ENCODE measurements around the gene HDHD3.
"Not testable (repeated sequence)": the region's sequence is repeated elsewhere in the genome, so short reads cannot be mapped to it uniquely, and the experiment has no call there.

The HDHD3 gene

DNA sequence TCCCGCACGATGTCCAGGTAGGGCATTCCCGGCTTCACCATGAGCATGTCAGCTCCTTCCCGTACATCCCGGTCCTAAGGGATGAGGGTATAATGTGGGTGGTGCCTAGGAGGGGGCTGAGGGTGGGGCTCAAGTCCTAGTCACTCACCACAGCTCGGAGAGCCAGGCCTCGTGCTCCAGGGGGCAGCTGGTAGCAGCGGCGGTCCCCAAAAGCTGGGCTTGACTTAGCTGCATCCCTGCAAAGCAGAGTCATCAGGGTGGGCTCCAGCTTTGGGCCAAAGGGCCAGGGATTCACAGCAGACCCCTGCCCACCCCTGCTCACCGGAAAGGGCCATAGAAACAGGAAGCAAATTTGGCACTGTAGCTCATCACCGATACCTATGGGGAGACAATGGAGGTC lies 12.7 kb upstream of the HDHD3 start:
- DNase-seq (ENCODE audit: low spot score), result no peak

DNA sequence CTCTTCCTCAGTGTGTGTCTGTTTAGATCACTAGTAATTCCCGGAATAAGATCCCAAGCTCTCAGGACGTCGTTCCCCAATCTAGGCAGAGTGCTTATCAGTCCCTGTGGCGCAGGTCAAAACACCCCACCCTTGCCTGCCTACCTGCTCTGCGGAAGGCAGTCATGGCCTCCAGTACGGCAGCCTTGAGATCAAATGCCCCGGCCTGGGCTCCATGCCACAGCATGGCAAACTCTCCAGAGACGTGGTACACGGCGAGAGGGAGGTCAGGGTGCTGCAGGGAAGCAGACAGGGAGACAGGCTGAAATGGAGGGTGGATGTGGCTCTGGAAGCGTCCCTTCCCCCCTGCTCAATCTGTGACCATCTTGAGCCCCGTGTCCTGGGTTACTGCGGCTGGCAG lies 12.0 kb upstream of the HDHD3 start:
- no peak for DNase-seq (ENCODE audit: low spot score)

DNA sequence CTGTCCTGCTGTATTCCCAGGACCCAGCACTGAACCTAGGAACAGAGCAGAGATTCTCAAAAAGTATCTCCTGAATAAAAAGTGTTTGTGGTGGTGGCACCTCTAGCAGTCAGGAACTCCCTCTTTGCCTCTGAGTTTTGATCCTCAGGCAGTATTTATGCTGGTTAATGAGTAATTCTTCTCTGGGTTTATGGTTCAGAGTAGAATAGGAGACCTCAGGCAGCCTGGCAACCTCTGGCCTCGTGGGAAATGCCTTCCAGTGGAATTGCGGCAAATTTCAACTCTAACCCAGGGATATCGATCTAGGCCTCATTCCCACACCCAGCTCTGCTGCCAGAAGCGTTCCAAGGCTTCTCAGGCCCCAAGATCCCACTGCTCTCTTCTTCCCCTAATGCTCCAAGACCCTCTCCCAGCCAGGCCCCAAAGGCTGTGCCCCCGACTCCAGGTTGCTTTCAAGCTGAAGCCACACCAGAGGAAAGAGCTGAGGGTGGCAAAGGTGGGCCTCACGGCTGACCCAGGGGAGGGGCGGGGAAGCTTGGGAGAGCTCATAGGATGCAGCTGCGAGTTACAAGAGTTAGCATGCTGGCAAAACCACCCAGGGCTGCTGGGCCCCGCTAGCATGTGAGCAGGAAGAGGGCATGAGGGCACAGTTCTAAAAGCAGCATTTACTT lies 10.9 kb upstream of the HDHD3 start:
- DNase-seq (ENCODE audit: low spot score), result no peak

DNA sequence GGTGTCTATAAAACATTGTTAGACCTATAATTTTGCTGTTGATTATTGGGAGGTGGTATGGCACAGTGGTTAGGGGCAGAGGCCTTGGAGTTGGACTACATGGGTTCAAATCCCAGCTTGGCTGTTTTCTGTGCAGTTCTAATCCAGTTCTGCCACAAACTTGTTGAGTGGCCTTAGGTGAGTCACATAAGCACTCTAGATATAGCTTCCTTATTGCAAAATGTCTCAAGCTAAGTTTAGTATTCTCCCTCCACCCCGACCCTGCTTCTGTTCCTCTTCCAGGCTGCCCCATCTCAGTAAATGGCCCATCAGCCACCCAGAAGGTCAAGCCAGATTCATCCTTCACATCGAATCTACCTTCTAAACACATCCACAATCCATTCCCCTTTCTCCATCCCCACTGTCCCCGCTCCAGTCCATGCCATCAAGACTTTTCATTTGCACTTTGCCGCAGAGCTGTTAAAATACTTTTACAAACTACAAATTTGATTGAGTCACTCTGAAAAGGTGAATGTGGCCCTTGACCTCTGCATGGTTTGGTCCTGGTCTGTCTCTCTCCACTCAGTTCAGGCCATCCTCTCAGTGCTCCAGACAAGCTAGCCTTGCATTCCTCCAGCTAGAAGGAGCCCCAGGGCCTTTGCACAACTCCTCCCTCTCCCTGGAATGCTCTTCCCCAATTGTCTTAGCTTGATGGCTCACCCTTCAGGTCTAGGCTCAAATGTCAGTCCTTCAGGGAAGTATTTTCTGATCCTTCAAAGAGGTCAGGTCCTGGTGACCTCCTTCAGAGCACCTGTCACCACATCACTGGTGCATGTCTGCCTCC lies 10.0 kb upstream of the HDHD3 start:
- DNase-seq (ENCODE audit: low spot score), result no peak

DNA sequence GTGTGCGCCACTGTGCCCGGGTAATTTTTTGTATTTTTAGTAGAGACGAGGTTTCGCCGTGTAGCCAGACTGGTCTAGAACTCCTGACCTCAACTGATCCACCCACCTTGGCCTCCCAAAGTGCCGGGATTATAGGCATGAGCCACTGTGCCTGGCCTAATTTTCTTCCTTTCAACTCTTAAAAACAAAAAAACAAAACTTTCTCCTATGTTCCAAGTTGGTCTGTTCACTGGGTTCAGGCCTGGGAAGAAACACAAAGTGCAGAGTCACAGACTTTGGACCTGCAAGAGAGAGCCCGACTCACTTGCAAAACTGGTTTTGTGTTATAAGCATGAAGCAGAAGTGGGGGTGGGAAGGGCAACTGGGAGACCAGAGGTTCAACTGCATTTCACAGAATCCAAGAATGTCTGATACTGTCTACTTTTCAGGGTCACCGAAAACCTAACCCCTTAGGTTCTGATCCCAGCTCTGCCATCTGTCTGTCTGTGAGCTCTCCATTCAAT lies 5.2 kb upstream of the HDHD3 start:
- DNase-seq (ENCODE audit: low spot score), result no peak

DNA sequence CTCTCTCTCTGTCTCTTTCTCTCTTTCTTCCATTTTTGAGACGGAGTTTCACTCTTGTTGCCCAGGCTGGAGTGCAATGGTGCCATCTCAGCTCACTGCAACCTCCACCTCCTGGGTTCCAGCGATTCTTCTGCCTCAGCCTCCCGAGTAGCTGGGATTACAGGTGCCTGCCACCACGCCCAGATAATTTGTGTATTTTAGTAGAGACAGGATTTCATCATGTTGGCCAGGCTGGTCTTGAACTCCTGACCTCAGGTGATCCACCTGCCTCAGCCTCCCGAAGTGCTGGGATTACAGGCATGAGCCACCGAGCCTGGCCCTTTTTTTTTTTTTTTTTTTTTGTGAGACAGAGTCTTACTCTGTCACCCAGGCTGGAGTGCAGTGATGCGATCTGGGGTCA lies 4.7 kb upstream of the HDHD3 start:
- DNase-seq (ENCODE audit: low spot score), result not testable (repeated sequence)

DNA sequence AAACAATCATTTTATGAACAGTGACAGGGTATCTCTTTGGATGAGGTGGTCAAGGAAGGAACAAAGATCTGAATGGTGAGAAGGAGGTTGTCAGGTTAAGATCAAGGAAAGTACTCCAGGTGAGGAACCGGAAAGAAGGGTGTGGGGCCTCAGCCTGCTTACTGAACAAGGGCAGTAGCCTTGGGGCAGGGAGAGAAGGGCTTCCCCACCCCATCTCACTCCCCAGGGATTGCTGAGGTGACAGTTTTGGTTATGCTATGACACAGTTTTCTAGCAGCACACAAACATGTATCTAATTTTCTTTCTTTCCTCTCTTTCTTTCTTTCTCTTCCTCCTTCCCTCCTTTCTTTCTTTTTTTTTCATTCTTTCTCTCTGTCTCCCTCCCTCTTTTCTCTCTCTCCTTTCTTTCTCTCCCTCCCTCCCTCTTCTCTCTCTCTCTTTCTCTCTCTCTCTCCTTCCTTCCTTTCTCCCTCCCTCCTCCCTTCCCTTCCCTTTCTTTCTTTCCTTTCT lies 4.1 kb upstream of the HDHD3 start:
- DNase-seq (ENCODE audit: low spot score), result no peak

DNA sequence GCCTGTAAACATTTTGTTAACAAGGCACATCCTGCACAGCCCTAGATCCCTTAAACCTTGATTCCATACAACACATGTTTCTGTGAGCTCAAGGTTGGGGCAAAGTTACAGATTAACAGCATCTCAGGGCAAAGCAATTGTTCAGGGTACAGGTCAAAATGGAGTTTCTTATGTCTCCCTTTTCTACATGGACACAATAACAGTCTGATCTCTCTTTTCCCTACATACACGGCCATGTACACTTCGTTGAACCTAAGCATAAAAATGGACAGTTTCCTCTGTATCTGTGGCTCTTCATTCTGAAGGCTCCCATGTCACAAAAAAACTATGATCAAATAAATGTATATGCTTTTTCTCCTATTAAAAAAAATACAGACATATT lies 3.0 kb upstream of the HDHD3 start:
- DNase-seq (ENCODE audit: low spot score), result not testable (repeated sequence)

DNA sequence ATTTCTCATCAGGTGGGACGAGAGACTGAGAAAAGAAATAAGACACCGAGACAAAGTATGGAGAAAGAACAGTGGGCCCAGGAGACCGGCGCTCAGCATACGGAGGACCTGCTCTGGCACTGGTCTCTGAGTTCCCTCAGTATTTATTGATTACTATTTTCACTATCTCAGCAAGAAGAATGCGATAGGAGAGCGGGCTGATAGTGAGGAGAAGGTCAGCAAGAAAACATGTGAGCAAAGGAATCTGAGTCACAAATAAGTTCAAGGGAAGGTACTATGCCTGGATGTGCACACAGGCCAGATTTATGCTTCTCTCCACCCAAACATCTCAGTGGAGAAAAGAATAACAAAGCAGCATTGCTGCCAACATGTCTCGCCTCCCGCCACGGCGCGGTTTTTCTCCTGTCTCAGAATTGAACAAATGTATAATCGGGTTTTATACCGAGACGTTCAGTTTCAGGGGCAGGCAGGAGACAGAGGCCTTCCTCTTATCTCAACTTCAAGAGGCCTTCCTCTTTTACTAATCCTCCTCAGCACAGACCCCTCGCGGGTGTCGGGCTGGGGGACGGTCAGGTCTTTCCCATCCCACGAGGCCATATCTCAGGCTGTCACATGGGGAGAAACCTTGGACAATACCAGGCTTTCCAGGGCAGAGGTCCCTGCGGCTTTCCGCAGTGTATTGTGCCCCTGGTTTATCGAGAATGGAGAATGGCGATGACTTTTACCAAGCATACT lies 2.5 kb upstream of the HDHD3 start:
- not testable (repeated sequence) for DNase-seq (ENCODE audit: low spot score)

DNA sequence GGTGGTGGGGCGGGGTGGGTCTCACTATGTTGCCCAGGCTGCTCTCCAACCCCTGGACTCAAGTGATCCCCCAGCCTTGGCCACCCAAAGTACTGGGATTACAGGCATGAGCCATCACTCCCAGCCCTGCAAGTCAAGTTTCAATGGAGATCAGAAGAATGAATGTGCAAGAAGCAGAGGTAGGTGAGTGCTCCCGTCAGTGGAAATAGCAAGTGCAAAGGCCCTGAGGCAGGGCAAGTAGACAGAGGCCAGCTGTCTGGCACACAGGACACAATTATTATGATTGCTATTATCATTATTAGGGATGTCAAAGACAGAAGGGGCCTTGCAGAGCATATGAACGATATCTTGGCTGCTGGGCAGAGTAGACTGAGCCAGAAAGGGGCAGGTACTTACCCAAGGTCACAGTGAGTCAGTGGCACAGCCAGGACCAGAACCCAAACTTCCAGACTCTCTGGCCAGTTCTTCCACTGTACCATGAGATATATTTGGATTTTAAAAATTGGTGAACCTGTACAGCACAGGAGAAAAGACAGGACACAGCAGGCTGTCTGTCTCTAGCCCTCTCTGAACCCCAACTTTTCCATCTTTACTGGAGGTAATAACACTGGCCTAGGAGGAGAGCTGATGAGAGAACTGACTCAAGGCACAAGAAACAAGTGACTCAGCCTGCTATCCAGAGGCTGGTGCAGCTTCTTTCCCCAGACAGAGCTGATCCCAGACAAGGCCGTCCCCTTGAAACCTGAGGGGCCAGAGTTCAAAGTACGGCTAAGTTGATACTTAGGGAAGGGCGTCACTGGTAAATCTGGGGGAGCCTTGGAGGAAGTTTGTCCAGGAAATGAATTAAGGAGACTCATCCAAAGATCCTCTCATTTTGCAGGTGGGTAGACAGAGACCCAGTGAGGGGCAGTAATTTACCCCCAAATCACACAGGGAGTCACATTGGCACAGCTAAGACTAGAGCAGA lies 1.4 kb downstream of the HDHD3 start:
- DNase-seq (ENCODE audit: low spot score), result no peak

DNA sequence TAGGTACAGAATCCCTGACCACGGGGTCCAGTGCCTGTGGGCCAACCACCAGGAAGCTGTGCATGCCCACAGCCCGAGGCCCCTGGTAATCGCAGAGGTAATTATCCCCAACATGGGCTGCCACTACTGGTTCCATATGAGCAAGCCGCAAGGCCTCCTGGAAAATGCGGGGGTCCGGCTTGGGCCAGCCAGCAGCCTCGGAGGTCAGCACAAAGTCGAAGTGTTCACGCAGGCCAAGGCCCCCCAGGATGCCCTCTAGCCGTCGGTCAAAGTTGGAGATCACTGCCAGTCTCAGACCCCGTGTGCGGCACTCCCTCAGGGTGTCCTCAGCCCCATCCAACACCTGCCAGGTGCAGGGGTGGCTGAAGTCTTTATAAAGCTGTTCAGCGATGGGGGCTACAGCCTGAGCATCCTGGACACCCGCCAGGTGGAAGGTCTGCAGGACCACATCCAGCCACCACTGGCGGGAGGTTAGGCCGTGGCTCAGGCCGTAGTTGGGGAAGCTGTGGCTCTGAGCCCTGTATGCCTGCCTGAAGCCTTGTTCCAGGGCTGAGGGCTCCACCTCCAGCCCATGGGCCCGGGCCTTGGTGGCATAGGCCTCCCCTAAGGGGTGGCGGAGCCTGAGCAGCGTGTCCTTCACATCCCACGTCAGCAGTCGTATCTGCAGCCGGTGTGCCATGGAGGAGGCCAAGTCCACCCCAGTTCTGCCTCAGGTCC lies 3.0 kb downstream of the HDHD3 start:
- no peak for DNase-seq (ENCODE audit: low spot score)

DNA sequence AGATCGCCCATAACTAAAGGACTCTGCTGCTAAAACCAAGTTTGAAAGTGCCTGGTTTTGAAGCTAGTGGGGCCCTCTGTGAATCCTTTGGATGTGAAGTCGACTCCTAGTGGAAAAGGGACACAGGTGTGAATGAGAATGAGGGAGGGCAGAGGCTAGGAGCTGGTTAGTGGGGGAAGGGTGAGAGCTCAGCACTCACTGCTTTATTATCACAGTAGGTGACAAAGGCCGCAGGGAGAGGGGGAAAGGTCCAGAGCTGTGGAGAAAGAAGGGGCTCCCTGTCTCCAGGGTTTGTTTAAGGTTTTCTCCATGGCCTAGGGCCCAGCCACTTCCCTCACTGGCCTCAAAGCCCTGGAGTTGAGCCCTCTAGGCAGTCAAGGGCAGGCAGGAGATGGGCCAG lies 3.5 kb downstream of the HDHD3 start:
- no peak for DNase-seq (ENCODE audit: low spot score)

DNA sequence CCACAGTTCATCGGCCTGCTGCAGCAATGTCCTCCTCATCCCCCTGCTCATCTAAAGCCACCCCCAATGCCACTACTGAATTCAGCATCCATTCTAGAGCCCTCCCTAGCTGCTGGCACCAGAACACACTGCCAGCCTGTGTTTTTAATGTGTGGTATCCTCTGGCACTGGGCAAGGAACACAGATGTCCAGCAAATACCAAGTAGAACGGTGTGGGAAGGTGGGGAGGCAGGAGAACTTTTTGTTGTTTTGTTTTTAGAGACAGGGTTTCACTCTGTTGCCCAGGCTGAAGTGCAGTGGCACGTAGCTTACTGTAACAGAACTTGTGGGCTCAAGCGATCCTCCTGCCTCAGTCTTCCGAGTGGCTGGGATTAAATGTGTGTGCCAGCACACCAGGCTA lies 4.7 kb downstream of the HDHD3 start:
- no peak for DNase-seq (ENCODE audit: low spot score)

DNA sequence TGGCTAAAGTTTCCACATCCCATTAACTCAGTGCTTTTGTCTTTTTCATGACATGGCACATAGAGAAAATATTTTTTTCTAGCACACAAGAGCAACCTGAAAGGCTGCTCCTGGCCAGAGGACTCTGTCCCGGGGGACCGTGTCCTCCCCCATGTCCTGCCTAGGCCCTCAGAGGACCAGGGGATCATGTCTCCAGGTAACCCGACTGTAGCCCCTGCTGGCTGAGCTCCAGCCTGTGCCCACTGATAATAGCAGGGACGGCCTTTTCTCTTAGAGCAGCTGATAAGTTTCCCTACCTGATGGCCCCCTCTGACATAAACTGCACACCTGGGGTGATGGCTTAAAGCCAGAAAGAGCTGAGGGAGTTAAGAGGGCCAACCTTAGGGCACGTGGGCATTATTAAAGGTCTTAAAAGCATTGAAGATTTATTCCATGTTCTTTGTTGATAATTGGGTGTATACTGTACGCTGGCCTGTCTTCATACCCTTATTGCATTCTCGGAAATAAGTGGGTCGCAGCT lies 5.9 kb downstream of the HDHD3 start:
- DNase-seq (ENCODE audit: low spot score), result no peak

DNA sequence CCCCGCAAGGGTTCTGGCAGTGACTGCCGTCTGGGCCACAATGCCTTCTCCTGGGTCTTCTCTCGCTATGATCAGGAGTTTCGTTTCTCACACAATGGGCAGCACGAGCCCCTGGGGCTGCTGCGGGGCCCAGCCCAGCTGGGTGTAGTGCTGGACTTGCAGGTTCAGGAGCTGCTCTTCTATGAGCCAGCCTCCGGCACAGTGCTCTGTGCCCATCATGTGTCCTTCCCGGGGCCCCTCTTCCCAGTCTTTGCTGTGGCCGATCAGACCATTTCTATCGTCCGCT lies 7.0 kb downstream of the HDHD3 start:
- no peak for DNase-seq (ENCODE audit: low spot score)

DNA sequence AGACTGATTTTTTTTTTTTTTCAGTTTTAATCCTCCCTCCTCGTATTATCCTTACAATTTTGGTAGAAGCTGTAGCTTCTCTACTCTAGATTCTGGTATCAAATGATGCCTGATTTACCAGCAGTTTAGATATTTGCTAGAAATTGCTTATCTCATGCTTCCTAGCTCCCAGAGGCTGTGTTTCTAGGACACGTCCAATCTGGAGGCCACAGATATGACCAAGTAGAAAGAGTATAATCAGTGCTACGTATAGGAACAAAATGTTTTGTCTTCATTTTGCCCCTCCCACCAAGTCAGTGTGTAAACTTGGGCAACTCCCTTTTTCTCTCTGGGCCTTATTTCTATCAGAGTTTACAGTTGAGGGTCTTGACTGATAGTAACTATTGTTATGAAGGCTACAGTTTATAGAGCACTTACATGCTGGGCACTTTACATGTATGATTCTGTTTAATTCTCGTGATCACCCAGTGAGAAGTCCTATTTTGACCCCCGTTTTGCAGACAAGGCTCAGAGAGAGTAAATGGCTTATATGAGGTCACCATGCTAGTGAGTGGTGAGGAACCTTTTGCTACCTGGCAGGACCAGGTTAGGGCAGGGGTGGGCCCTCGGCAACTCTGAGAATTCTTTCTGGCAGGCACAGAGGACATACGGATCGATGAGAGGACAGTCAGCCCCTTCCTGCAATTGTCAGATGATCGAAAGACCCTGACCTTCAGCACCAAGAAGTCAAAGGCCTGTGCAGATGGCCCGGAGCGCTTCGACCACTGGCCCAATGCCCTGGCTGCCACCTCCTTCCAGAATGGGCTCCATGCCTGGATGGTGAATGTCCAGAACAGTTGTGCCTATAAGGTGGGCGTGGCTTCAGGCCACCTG lies 7.6 kb downstream of the HDHD3 start:
- DNase-seq (ENCODE audit: low spot score), result no peak

DNA sequence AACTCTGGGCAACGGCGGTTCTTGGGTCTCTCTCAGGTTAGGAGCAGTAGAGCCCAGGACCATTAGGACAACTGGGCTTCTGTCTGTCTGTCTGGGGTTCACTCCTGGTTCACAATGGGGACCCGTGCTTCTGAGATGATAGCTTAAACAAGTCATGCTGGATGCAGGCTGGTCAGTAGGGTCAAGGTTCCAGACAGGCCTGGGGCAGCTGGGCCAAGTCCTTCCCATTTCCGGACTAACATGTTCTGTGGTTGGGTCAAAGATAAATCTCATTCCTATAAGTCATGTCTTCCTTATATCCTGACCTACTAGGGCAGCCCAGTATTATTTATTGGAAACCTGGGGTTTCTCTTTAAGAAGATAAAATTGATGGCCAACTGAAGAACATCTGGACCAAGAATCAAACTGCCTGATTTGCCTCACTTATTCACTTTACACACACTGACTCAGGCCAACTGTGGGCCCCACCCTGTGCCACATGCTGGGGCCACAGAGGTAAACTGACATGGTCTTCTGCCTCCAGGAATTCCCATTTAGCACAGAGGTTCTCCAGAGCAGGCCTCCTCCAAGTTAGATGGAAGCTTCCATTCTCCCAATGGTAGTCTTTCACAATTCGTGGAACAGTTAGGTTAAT lies 8.3 kb downstream of the HDHD3 start:
- no peak for DNase-seq (ENCODE audit: low spot score)

DNA sequence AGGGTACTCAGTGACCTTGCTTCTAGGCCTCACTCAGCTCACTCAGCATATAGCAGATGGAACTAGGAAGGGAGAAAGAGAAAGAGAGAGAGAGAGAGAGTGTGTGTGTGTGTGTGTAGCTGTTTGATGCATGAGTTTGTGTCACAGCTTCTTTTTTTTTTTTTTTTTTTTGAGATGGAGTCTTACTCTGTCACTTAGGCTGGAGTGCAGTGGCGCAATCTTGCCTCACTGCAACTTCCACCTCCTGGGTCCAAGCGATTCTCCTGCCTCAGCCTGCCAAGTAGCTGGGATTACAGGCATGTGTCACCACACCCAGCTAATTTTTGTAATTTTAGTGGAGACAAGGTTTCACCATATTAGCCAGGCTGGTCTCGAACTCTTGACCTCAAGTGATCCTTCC lies 11.1 kb downstream of the HDHD3 start:
- not testable (repeated sequence) for DNase-seq (ENCODE audit: low spot score)

DNA sequence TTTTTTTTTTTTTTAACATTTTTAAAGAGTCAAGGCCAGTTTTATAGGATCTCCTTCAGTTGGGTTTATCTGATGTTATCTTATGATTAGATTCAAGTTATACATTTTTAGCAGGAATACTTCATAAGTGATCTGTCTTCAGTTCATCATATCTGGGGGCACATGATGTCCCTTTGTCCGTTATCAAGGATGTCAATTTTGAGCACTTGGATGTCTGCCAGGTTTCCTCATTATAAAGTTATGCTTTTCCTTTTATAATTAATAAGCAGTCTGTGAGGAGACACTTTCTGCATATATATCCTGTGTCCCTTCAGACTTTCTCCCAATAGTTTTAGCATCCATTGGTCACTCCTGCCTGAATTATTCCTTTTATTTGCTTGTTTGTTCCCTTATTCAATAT lies 11.8 kb downstream of the HDHD3 start:
- no peak for DNase-seq (ENCODE audit: low spot score)
